Endothelial cell of umbilical vein (primary cell): ENCODE measurements around the gene MINDY3. TPM values are rescaled to one million over a fixed set of nuclear protein-coding genes. Genes with fewer than 3 reads are reported as not detected.

Source experiments
- BruUV-seq: library from RNA; stranded (reverse); fragments of 400-500 nt; replicated peaks from 2 replicates; lab custom pipeline; 2021; lab: Mats Ljungman, UMichigan
- CTCF ChIA-PET: fragments of 300-600, 350-600 bp; sonication (Branson Sonifier 250); formaldehyde crosslinking; loops from one replicate; lab custom pipeline; 2021; ENCODE audit warnings: antibody characterized with exemption, inconsistent platforms; lab: Charles Lee
- POLR2A ChIA-PET: fragments of 300-600, 350-600 bp; sonication (Branson Sonifier 250); formaldehyde crosslinking; loops from one replicate; lab custom pipeline; 2021; ENCODE audit warnings: antibody characterized with exemption, inconsistent platforms; lab: Charles Lee
- DNase-seq: peaks from one replicate; pipeline ENCODE4 v3.0.0-alpha.2; 2011; ENCODE audit warnings: low read depth, low spot score
- FAIRE-seq: peaks from 2 replicates; lab custom pipeline; 2011; peaks lifted over from hg19 to GRCh38; lab: Jason Lieb, UNC
- H2AFZ ChIP-seq: 2 replicates; pipeline ENCODE4 v1.6.0; 2012; ENCODE audit warnings: low read depth, low read length, control low read depth, inconsistent platforms
- H3K27ac ChIP-seq: 2 replicates; pipeline ENCODE4 v1.5.1; 2011; ENCODE audit warnings: low read depth, mild to moderate bottlenecking, control low read depth, low read length, moderate library complexity; ENCODE audit not compliant: insufficient read depth
- H3K27me3 ChIP-seq, 2 experiments: 2 replicates each; pipeline versions ENCODE4 v1.6.0 to v1.6.1; 2011; ENCODE audit warnings: low read length in 2 of 2, mixed read lengths in 1 of 2; ENCODE audit not compliant: control insufficient read depth in 2 of 2, insufficient read depth in 2 of 2
- H3K36me3 ChIP-seq, 2 experiments: 2 replicates in 1 of 2; 3 replicates in 1 of 2; pipeline ENCODE4 v1.5.1; 2011; ENCODE audit warnings: low read length in 2 of 2, mild to moderate bottlenecking in 1 of 2, moderate library complexity in 1 of 2; ENCODE audit not compliant: control insufficient read depth in 2 of 2, insufficient read depth in 2 of 2; ENCODE audit errors: extremely low read depth in 1 of 2
- H3K4me1 ChIP-seq: 3 replicates; pipeline ENCODE4 v1.5.1; 2011; ENCODE audit warnings: mild to moderate bottlenecking, low read length; ENCODE audit not compliant: control insufficient read depth, insufficient read depth; ENCODE audit errors: extremely low read depth
- H3K4me2 ChIP-seq: 2 replicates; pipeline ENCODE4 v1.6.1; 2011; ENCODE audit warnings: low read length, control low read depth, mixed read lengths; ENCODE audit not compliant: insufficient read depth
- H3K4me3 ChIP-seq, 3 experiments: fragments of 200-600 bp in 1 of 3; sonication (generic), shearing (Covaris generic) in 1 of 3; replicated peaks in 1 of 3; 2 replicates each; pipeline ENCODE4 v1.5.1; 2011 to 2016; ENCODE audit warnings: control low read depth in 3 of 3, low read length in 3 of 3, mild to moderate bottlenecking in 2 of 3, inconsistent platforms in 1 of 3, low read depth in 1 of 3, moderate library complexity in 1 of 3; ENCODE audit not compliant: insufficient read depth in 1 of 3
- H3K79me2 ChIP-seq: 2 replicates; pipeline ENCODE4 v1.6.0; 2012; ENCODE audit warnings: low read length, inconsistent platforms; ENCODE audit not compliant: control insufficient read depth, insufficient read depth
- H3K9ac ChIP-seq: replicated peaks from 2 replicates; pipeline ENCODE3; 2011; ENCODE audit warnings: low read length, control low read depth; ENCODE audit not compliant: insufficient read depth; ENCODE audit errors: extremely low read depth
- H3K9me1 ChIP-seq: replicated peaks from 3 replicates; pipeline ENCODE4 v1.6.0; 2011; ENCODE audit warnings: mild to moderate bottlenecking, low read length; ENCODE audit not compliant: control insufficient read depth, insufficient read depth; ENCODE audit errors: extremely low read depth
- H3K9me3 ChIP-seq: replicated peaks from 2 replicates; pipeline ENCODE4 v1.5.1; 2012; ENCODE audit warnings: low read length, inconsistent platforms; ENCODE audit not compliant: control insufficient read depth, insufficient read depth
- H4K20me1 ChIP-seq: replicated peaks from 2 replicates; pipeline ENCODE3; 2011; ENCODE audit warnings: mild to moderate bottlenecking, low read length; ENCODE audit not compliant: control insufficient read depth, insufficient read depth; ENCODE audit errors: extremely low read depth
- EZH2 ChIP-seq: IDR thresholded peaks from 2 replicates; pipeline ENCODE4 v1.6.1; 2012; ENCODE audit warnings: borderline replicate concordance, low read depth, mild to moderate bottlenecking, moderate library complexity, low read length, inconsistent platforms; ENCODE audit not compliant: severe bottlenecking
- FOS ChIP-seq: IDR thresholded peaks from 2 replicates; pipeline ENCODE4 v1.6.1; 2011; ENCODE audit warnings: mild to moderate bottlenecking, low read length, moderate library complexity, borderline replicate concordance; ENCODE audit not compliant: insufficient read depth
- GATA2 ChIP-seq: IDR thresholded peaks from 2 replicates; pipeline ENCODE4 v1.7.0; 2011; ENCODE audit warnings: low read depth, mild to moderate bottlenecking, moderate library complexity, mixed read lengths, low read length; ENCODE audit not compliant: insufficient read length, insufficient read depth
- JUN ChIP-seq: IDR thresholded peaks from 2 replicates; pipeline ENCODE4 v1.6.1; 2011; ENCODE audit warnings: borderline replicate concordance, low read depth; ENCODE audit not compliant: insufficient read length, insufficient read depth
- MYC ChIP-seq: IDR thresholded peaks from one replicate; pipeline ENCODE4 v1.6.1; 2011; ENCODE audit warnings: mild to moderate bottlenecking, low read depth, low read length
- POLR2A ChIP-seq: IDR thresholded peaks from 2 replicates; pipeline ENCODE4 v1.6.1; 2012; ENCODE audit warnings: low read depth, mild to moderate bottlenecking, control low read depth, low read length
- POLR2AphosphoS5 ChIP-seq: IDR thresholded peaks from 2 replicates; pipeline ENCODE4 v1.6.1; 2012; ENCODE audit warnings: low read depth, mild to moderate bottlenecking, control low read depth, low read length, moderate library complexity; ENCODE audit not compliant: insufficient read depth
- dilution Hi-C: fragments of 300-500 bp; cut with MboI; formaldehyde crosslinking; loops from one replicate; pipeline ENCODE4 v1.15.0; 2019; ENCODE audit warnings: low sequenced_read_pairs; ENCODE audit not compliant: extremely low pct_ligation_motif_present
- intact Hi-C: fragments of 100-400 bp; cut with micrococcal nuclease; formaldehyde crosslinking; loops from one replicate; pipeline ENCODE4 v1.10.0; 2022
- polyA plus RNA-seq, 4 experiments: library from polyadenylated mRNA; depleted of rRNA in 3 of 4; stranded (reverse) in 3 of 4; unstranded in 1 of 4; fragments of >200 nt; gene quantifications; 2 replicates each; pipeline versions ENCODE4 v1.2.1 to v1.2.3, GENCODE V29; 2011 to 2012; ENCODE audit warnings: missing spikeins in 1 of 4
- total RNA-seq: library from RNA; stranded (reverse); gene quantifications from 2 replicates; pipeline ENCODE4 v1.2.3, GENCODE V29; 2021
- TF ChIP-seq, protein P1 (sequence below): IDR thresholded peaks from 2 replicates; pipeline ENCODE4 v1.6.1; 2011; ENCODE audit not compliant: insufficient read depth, insufficient read length
- TF ChIP-seq, protein P2 (sequence below), 2 donors: IDR thresholded peaks; 1 replicate in 1 of 2; 2 replicates in 1 of 2; pipeline ENCODE4 v1.5.1; 2011; ENCODE audit warnings: low read length in 2 of 2, mild to moderate bottlenecking in 2 of 2, moderate library complexity in 2 of 2, control low read depth in 1 of 2, inconsistent platforms in 1 of 2, low read depth in 1 of 2; ENCODE audit not compliant: insufficient read depth in 1 of 2; ENCODE audit errors: extremely low read depth in 1 of 2

MINDY3 gene
- total and polyA plus RNA-seq, 2 donors (not counting 3 experiments of a cell fraction or from before 2014, with no cell fraction given) = 7.5 to 20.2 TPM

DNA sequence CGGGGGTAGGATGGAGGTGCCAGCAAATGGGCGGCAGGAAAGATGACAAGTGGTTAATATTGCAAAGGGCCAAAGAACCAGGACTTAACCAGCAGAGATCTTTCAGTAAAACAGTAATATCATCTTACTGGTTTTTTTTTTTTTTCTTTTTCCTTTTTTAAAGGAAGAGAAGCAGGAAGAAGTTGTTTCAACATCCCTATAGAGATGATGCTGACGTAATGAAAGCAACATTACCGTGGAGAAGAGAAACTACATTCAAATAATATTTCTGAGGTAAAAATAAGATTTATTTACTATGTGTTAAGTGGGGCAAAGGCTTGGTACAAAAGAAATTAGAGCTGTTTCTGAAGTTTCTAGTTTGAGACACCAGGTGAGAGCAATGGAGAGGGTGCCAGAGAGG is 11.0 kb downstream of the MINDY3 start:
- dilution Hi-C loops = no loop called here
- POLR2A ChIA-PET = no interaction called here

More for the DNA sequence above, 11.0 kb downstream of the MINDY3 start:
- FAIRE-seq (no peak), DNase-seq (no peak)
- H3K9me1 ChIP-seq = no peaks in the 10 kb centered on the region
- H3K79me2 ChIP-seq = peaks cover 19% of the 10 kb centered on the region
- H3K36me3 ChIP-seq = no peaks in the 10 kb centered on the region
- no peak overlapping the region for H2AFZ ChIP-seq
- no peak overlapping the region for H3K9ac ChIP-seq
- H3K4me1 ChIP-seq = no peaks in the 10 kb centered on the region
- no peak for TF ChIP-seq POLR2AphosphoS5
- TF ChIP-seq GATA2 = no peak
- TF ChIP-seq EZH2 = no peak
- TF ChIP-seq MYC = no peak
- TF ChIP-seq POLR2A = no peak
- TF ChIP-seq FOS = no peak
- TF ChIP-seq, protein P1, sequence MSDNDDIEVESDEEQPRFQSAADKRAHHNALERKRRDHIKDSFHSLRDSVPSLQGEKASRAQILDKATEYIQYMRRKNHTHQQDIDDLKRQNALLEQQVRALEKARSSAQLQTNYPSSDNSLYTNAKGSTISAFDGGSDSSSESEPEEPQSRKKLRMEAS = no peak
- TF ChIP-seq, protein P2, sequence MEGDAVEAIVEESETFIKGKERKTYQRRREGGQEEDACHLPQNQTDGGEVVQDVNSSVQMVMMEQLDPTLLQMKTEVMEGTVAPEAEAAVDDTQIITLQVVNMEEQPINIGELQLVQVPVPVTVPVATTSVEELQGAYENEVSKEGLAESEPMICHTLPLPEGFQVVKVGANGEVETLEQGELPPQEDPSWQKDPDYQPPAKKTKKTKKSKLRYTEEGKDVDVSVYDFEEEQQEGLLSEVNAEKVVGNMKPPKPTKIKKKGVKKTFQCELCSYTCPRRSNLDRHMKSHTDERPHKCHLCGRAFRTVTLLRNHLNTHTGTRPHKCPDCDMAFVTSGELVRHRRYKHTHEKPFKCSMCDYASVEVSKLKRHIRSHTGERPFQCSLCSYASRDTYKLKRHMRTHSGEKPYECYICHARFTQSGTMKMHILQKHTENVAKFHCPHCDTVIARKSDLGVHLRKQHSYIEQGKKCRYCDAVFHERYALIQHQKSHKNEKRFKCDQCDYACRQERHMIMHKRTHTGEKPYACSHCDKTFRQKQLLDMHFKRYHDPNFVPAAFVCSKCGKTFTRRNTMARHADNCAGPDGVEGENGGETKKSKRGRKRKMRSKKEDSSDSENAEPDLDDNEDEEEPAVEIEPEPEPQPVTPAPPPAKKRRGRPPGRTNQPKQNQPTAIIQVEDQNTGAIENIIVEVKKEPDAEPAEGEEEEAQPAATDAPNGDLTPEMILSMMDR (IDR thresholded peaks at IDR 0.05; ENCODE audit: extremely low read depth in 1 of 2, insufficient read depth in 1 of 2, low read depth in 1 of 2, low read length in 2 of 2) = no peak
- no peak for TF ChIP-seq JUN
- H3K9me3 ChIP-seq = no peaks in the 10 kb centered on the region
- intact Hi-C loops = no loop called here
- H4K20me1 ChIP-seq = no peaks in the 10 kb centered on the region
- no peak overlapping the region for H3K4me2 ChIP-seq
- no peak overlapping the region for H3K27ac ChIP-seq
- CTCF ChIA-PET = interaction anchor here (1.0 kb wide), 1 partner anchor 13 kb away, joined by 3 read pairs; no protein-coding TSS in a partner anchor
- no peaks in the 10 kb centered on the region for H3K27me3 ChIP-seq
- H3K4me3 ChIP-seq = no peak overlapping the region
- BruUV-seq = no TSS peak
